ENCODE results near the gene TMX1. TPM values are rescaled to one million over a fixed set of nuclear protein-coding genes. Genes with fewer than 3 reads are reported as not detected.
A peak's percentile ranks its signal among the peaks of the same experiment; 100 is the strongest.

The TMX1 gene, protein sequence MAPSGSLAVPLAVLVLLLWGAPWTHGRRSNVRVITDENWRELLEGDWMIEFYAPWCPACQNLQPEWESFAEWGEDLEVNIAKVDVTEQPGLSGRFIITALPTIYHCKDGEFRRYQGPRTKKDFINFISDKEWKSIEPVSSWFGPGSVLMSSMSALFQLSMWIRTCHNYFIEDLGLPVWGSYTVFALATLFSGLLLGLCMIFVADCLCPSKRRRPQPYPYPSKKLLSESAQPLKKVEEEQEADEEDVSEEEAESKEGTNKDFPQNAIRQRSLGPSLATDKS
- 10 to 100 TPM; 19.7 to 22.8 TPM for total RNA-seq
- 10 to 100 TPM; 11.6 to 19.1 TPM for polyA plus RNA-seq

DNA sequence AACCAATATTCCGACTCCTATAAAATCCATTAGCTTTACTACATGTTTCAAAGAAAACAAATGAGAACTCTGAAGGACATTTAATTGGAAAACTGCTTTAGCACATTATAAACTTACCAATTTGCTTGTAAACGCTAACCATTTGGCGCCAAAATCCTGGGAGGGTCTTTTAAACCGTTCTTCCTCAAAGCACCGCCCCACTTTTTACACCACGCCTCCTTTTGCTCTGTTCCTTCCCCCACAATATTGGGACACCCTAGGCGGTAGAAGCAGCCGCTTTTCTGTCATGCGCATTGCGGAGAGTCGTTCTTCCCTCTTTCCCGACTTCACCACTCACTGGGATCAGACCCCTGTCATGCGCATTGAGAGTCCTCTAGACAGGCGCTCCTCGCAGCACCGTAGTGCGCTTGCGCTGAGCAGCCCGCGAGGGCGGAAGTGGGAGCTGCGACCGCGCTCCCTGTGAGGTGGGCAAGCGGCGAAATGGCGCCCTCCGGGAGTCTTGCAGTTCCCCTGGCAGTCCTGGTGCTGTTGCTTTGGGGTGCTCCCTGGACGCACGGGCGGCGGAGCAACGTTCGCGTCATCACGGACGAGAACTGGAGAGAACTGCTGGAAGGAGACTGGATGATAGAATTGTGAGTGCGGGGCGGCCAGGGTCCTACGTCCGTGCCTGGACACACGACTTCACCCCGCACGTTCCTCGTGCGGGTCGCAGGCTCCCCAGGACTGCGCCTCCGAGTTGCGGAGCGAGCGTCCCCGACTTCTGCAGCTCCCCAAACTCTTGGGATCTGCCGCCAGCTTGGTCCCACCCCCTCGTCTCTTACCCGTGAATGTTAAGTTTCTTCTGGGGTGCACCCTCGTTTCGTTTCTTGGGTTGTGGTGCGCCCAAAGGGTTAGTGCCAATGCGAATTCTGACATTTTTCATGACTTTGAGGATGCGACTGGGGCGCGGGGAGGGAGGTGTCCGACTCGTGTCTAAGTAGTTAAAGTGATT, at the start of gene TMX1:
Gene TMX1 (plus strand): TSS at position 435 of the 991 bp plus-strand sequence. CDS start 46 bp downstream, at position 481.
- WGBS, result under 1% methylated on average over 65 of the region's 65 CpGs
- H3K36me3 ChIP-seq (ENCODE audit: control insufficient read depth in 4 of 4, insufficient read depth in 3 of 4, low read depth in 1 of 4, low read length in 3 of 4), result peaks cover 0 to 1% (median 0%) of the 10 kb centered on the region in 4 donors
- no peaks in the 10 kb centered on the region for H3K9me3 ChIP-seq (ENCODE audit: control insufficient read depth in 4 of 4, low read length in 3 of 4)
- peaks cover 2 to 8% (median 4%) of the 10 kb centered on the region in 4 donors for H3K4me1 ChIP-seq (ENCODE audit: control insufficient read depth in 4 of 4, insufficient read depth in 4 of 4, low read length in 3 of 4)
- DNase-seq (ENCODE audit: low spot score), result peak; percentile 87
- H3K9ac ChIP-seq (ENCODE audit: low read depth in 1 of 2, low read length in 2 of 2), result peak within 1 kb of the TSS; percentile 82
- peak; percentile 15 for TF ChIP-seq FOXA2 (IDR thresholded peaks at IDR 0.05)
- TF ChIP-seq, protein P1, sequence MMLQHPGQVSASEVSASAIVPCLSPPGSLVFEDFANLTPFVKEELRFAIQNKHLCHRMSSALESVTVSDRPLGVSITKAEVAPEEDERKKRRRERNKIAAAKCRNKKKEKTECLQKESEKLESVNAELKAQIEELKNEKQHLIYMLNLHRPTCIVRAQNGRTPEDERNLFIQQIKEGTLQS (IDR thresholded peaks at IDR 0.05), result no peak
- peak in 1 of 2 donors; percentile 36 for TF ChIP-seq HNF4A (conservative IDR thresholded peaks at IDR 0.05)
- peak in 1 of 2 donors; percentile 72 for TF ChIP-seq GABPA (IDR thresholded peaks at IDR 0.05 in 1 of 2, conservative IDR thresholded peaks at IDR 0.05 in 1 of 2)
- TF ChIP-seq YY1 (IDR thresholded peaks at IDR 0.05), result peak; percentile 93
- TF ChIP-seq RXRA (IDR thresholded peaks at IDR 0.05), result peak; percentile 13 to 43
- no peak for TF ChIP-seq HNF4G (IDR thresholded peaks at IDR 0.05)
- TF ChIP-seq, protein P2, sequence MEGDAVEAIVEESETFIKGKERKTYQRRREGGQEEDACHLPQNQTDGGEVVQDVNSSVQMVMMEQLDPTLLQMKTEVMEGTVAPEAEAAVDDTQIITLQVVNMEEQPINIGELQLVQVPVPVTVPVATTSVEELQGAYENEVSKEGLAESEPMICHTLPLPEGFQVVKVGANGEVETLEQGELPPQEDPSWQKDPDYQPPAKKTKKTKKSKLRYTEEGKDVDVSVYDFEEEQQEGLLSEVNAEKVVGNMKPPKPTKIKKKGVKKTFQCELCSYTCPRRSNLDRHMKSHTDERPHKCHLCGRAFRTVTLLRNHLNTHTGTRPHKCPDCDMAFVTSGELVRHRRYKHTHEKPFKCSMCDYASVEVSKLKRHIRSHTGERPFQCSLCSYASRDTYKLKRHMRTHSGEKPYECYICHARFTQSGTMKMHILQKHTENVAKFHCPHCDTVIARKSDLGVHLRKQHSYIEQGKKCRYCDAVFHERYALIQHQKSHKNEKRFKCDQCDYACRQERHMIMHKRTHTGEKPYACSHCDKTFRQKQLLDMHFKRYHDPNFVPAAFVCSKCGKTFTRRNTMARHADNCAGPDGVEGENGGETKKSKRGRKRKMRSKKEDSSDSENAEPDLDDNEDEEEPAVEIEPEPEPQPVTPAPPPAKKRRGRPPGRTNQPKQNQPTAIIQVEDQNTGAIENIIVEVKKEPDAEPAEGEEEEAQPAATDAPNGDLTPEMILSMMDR (IDR thresholded peaks at IDR 0.05; ENCODE audit: low read depth, low read length, missing input control), result no peak
- TF ChIP-seq, protein P3, sequence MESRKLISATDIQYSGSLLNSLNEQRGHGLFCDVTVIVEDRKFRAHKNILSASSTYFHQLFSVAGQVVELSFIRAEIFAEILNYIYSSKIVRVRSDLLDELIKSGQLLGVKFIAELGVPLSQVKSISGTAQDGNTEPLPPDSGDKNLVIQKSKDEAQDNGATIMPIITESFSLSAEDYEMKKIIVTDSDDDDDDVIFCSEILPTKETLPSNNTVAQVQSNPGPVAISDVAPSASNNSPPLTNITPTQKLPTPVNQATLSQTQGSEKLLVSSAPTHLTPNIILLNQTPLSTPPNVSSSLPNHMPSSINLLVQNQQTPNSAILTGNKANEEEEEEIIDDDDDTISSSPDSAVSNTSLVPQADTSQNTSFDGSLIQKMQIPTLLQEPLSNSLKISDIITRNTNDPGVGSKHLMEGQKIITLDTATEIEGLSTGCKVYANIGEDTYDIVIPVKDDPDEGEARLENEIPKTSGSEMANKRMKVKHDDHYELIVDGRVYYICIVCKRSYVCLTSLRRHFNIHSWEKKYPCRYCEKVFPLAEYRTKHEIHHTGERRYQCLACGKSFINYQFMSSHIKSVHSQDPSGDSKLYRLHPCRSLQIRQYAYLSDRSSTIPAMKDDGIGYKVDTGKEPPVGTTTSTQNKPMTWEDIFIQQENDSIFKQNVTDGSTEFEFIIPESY (IDR thresholded peaks at IDR 0.05), result peak; percentile 62
- TF ChIP-seq, protein P4, sequence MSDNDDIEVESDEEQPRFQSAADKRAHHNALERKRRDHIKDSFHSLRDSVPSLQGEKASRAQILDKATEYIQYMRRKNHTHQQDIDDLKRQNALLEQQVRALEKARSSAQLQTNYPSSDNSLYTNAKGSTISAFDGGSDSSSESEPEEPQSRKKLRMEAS (IDR thresholded peaks at IDR 0.05), result peak; percentile 81
- TF ChIP-seq RAD21 (IDR thresholded peaks at IDR 0.05), result peak in 1 of 2 donors; percentile 23
- TF ChIP-seq JUND (IDR thresholded peaks at IDR 0.05), result no peak
- TF ChIP-seq FOXA1 (IDR thresholded peaks at IDR 0.05), result peak; percentile 25
- peak; percentile 54 for TF ChIP-seq SP1 (IDR thresholded peaks at IDR 0.05)
- TF ChIP-seq NR2F2 (IDR thresholded peaks at IDR 0.05), result no peak
- TF ChIP-seq, protein P5, sequence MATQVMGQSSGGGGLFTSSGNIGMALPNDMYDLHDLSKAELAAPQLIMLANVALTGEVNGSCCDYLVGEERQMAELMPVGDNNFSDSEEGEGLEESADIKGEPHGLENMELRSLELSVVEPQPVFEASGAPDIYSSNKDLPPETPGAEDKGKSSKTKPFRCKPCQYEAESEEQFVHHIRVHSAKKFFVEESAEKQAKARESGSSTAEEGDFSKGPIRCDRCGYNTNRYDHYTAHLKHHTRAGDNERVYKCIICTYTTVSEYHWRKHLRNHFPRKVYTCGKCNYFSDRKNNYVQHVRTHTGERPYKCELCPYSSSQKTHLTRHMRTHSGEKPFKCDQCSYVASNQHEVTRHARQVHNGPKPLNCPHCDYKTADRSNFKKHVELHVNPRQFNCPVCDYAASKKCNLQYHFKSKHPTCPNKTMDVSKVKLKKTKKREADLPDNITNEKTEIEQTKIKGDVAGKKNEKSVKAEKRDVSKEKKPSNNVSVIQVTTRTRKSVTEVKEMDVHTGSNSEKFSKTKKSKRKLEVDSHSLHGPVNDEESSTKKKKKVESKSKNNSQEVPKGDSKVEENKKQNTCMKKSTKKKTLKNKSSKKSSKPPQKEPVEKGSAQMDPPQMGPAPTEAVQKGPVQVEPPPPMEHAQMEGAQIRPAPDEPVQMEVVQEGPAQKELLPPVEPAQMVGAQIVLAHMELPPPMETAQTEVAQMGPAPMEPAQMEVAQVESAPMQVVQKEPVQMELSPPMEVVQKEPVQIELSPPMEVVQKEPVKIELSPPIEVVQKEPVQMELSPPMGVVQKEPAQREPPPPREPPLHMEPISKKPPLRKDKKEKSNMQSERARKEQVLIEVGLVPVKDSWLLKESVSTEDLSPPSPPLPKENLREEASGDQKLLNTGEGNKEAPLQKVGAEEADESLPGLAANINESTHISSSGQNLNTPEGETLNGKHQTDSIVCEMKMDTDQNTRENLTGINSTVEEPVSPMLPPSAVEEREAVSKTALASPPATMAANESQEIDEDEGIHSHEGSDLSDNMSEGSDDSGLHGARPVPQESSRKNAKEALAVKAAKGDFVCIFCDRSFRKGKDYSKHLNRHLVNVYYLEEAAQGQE (IDR thresholded peaks at IDR 0.05), result no peak
- TF ChIP-seq TAF1 (conservative IDR thresholded peaks at IDR 0.05), result peak; percentile 66
- peak in 1 of 2 donors; percentile 58 for TF ChIP-seq EGR1 (IDR thresholded peaks at IDR 0.05; ENCODE audit: low read depth in 2 of 2)
- H3K27me3 ChIP-seq (ENCODE audit: control insufficient read depth in 4 of 4, insufficient read depth in 4 of 4, low read length in 3 of 4), result no peaks in the 10 kb centered on the region
- peak within 1 kb of the TSS; percentile 87 to 100 (median 98) for H3K4me3 ChIP-seq (ENCODE audit: low read depth in 1 of 3, low read length in 3 of 3)
- peak within 1 kb of the TSS; percentile 76 to 80 for H3K27ac ChIP-seq (ENCODE audit: low read depth in 1 of 2, low read length in 2 of 2)

Measured in liver (tissue), 9 donors.